Neuronal stem cell (in vitro differentiated cells): ENCODE data around the gene FAU.
A peak's percentile ranks its signal among the peaks of the same experiment; 100 is the strongest.

Experiments used
- DNase-seq: peaks from one replicate; pipeline ENCODE4 v3.0.0-alpha.2; 2013; ENCODE audit warnings: low spot score
- H2AFZ ChIP-seq: one replicate; pipeline ENCODE4 v1.6.1; 2013; ENCODE audit warnings: mild to moderate bottlenecking, low read length, inconsistent platforms
- H2AK5ac ChIP-seq: 2 replicates; pipeline ENCODE4 v1.6.1; 2013; ENCODE audit warnings: low read depth, mild to moderate bottlenecking, inconsistent platforms, low read length, moderate library complexity, mixed read lengths
- H2BK120ac ChIP-seq: 2 replicates; pipeline ENCODE4 v1.6.1; 2013; ENCODE audit warnings: low read depth, mild to moderate bottlenecking, inconsistent platforms, low read length, moderate library complexity, mixed read lengths
- H2BK12ac ChIP-seq: one replicate; pipeline ENCODE4 v1.6.1; 2013; ENCODE audit warnings: low read length, inconsistent platforms
- H2BK15ac ChIP-seq: 2 replicates; pipeline ENCODE4 v1.6.1; 2013; ENCODE audit warnings: mild to moderate bottlenecking, low read length, inconsistent platforms, mixed read lengths
- H2BK5ac ChIP-seq: one replicate; pipeline ENCODE4 v1.6.1; 2013; ENCODE audit warnings: inconsistent platforms, mild to moderate bottlenecking, low read length, moderate library complexity
- H3K14ac ChIP-seq: one replicate; pipeline ENCODE4 v1.6.1; 2013; ENCODE audit warnings: low read length, inconsistent platforms
- H3K18ac ChIP-seq: 2 replicates; pipeline ENCODE4 v1.6.1; 2013; ENCODE audit warnings: low read length, inconsistent platforms
- H3K23ac ChIP-seq: 2 replicates; pipeline ENCODE4 v1.6.1; 2013; ENCODE audit warnings: low read depth, mild to moderate bottlenecking, mixed read lengths, low read length, inconsistent platforms; ENCODE audit not compliant: poor library complexity
- H3K27ac ChIP-seq: replicated peaks from 3 replicates; pipeline ENCODE4 v1.5.1; 2013; ENCODE audit warnings: low read length, inconsistent platforms
- H3K27me3 ChIP-seq, 3 experiments: 2 replicates each; pipeline ENCODE4 v1.6.1; 2013; ENCODE audit warnings: low read length in 3 of 3, mild to moderate bottlenecking in 2 of 3, inconsistent platforms in 1 of 3, low read depth in 1 of 3, mixed read lengths in 1 of 3, moderate library complexity in 1 of 3; ENCODE audit not compliant: control insufficient read depth in 3 of 3, insufficient read depth in 3 of 3
- H3K36me3 ChIP-seq, 2 donors: replicated peaks in 1 of 2; 2 replicates each; pipeline ENCODE4 v1.6.1; 2013; ENCODE audit warnings: low read length in 2 of 2; ENCODE audit not compliant: control insufficient read depth in 2 of 2, insufficient read depth in 2 of 2
- H3K4ac ChIP-seq: 2 replicates; pipeline ENCODE4 v1.6.1; 2013; ENCODE audit warnings: inconsistent platforms, mild to moderate bottlenecking, low read length, moderate library complexity
- H3K4me1 ChIP-seq, 2 donors: 1 replicate in 1 of 2; 2 replicates in 1 of 2; pipeline ENCODE4 v1.6.1; 2013; ENCODE audit warnings: low read length in 2 of 2, low read depth in 1 of 2; ENCODE audit not compliant: control insufficient read depth in 2 of 2, insufficient read depth in 1 of 2
- H3K4me2 ChIP-seq: one replicate; pipeline ENCODE4 v1.6.1; 2013; ENCODE audit warnings: mild to moderate bottlenecking, low read length, inconsistent platforms; ENCODE audit not compliant: insufficient read depth, poor library complexity, severe bottlenecking
- H3K4me3 ChIP-seq, 2 donors: 2 replicates each; pipeline ENCODE4 v1.5.1; 2013; ENCODE audit warnings: low read length in 2 of 2, mild to moderate bottlenecking in 2 of 2, inconsistent platforms in 1 of 2, moderate library complexity in 1 of 2
- H3K79me1 ChIP-seq: one replicate; pipeline ENCODE4 v1.6.1; 2013; ENCODE audit warnings: low read depth, mild to moderate bottlenecking, inconsistent platforms, low read length, moderate library complexity
- H3K9ac ChIP-seq: one replicate; pipeline ENCODE4 v1.6.1; 2013; ENCODE audit warnings: mild to moderate bottlenecking, low read depth, low read length, inconsistent platforms; ENCODE audit not compliant: poor library complexity
- H3K9me3 ChIP-seq, 2 donors: replicated peaks in 1 of 2; 2 replicates each; pipeline versions ENCODE3 to v1.6.1; 2013; ENCODE audit warnings: low read length in 2 of 2, mild to moderate bottlenecking in 2 of 2, inconsistent platforms in 1 of 2, low read depth in 1 of 2, mixed read lengths in 1 of 2, moderate library complexity in 1 of 2; ENCODE audit not compliant: control insufficient read depth in 2 of 2, insufficient read depth in 1 of 2
- H4K8ac ChIP-seq: one replicate; pipeline ENCODE4 v1.6.1; 2013; ENCODE audit warnings: low read depth, mild to moderate bottlenecking, inconsistent platforms, low read length, moderate library complexity
- H4K91ac ChIP-seq: one replicate; pipeline ENCODE4 v1.6.1; 2013; ENCODE audit warnings: low read length, low read depth, mild to moderate bottlenecking, inconsistent platforms; ENCODE audit not compliant: poor library complexity
- WGBS, 2 donors: extraction: QIAGEN DNeasy Blood & Tissue Kit; methylation state at CpG; one replicate each; pipeline ENCODE4 v1.1.7; 2013; ENCODE audit warnings: missing lambda C conversion rate in 2 of 2, mixed read lengths in 1 of 2; ENCODE audit not compliant: insufficient read length in 2 of 2, insufficient replicate concordance in 1 of 2; ENCODE audit errors: extremely low coverage in 2 of 2; 5-methylcytosine and 5-hydroxymethylcytosine counted together

FAU gene

DNA sequence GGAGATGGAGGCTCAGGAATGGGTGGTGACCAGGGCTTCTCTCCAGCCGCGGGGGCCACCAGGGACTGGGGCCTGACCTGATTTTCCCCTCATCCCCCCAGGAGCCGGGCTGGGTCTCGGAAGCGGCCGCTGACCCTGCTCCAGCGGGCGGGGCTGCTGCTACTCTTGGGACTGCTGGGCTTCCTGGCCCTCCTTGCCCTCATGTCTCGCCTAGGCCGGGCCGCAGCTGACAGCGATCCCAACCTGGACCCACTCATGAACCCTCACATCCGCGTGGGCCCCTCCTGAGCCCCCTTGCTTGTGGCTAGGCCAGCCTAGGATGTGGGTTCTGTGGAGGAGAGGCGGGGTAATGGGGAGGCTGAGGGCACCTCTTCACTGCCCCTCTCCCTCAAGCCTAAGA is 34.1 kb downstream of the FAU start:
- Histone ChIP-seq H2BK15ac (no peak overlapping the region), H2BK5ac (no peak overlapping the region), H3K9me3 (no peaks in the 10 kb centered on the region), H3K4me2 (no peak overlapping the region), H3K27me3 (no peaks in the 10 kb centered on the region), H2AK5ac (no peak overlapping the region), H3K23ac (no peak overlapping the region), H3K9ac (no peak overlapping the region), H3K79me1 (no peaks in the 10 kb centered on the region), H4K91ac (no peak overlapping the region), H3K14ac (no peak overlapping the region), H2BK120ac (no peak overlapping the region), H3K18ac (no peak overlapping the region), H3K4me3 (no peak overlapping the region), H4K8ac (no peak overlapping the region), H3K36me3 (peaks cover 21 to 55% of the 10 kb centered on the region in 2 donors), H3K27ac (no peak overlapping the region), H2BK12ac (no peak overlapping the region), H3K4me1 (peaks cover 4 to 8% of the 10 kb centered on the region in 2 donors), H3K4ac (no peak overlapping the region), H2AFZ (no peak overlapping the region)
- no CpG with 5 or more reads among the region's 15 CpGs for WGBS, 2 donors
- DNase-seq: no peak

DNA sequence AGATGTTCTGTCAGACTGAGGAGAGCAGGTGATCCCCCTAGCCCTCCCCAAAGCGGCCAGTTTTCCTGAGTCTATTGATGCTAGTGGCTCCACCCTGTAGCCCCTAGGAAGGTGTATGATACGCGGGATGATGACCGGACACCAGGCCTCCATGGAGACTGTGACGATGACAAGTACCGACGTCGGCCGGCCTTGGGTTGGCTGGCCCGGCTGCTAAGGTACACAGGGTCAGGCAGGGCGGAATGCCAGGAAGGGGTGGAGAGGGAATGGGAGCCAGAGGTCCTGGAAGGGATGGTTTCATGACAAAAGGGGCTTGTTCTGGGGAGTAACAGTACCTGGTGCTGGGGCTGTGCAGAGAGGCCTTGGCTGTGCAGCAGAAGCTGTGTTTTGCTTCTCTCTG is 34.7 kb downstream of the FAU start:
- H3K9ac ChIP-seq: no peak overlapping the region

GRCh38 chr11:65086809-65087208 is 35.1 kb downstream of the FAU start:
- Histone ChIP-seq H3K4ac (no peak overlapping the region), H4K91ac (no peak overlapping the region), H3K27ac (no peak overlapping the region), H4K8ac (no peak overlapping the region), H3K4me1 (peaks cover 4 to 12% of the 10 kb centered on the region in 2 donors), H3K23ac (no peak overlapping the region), H2AK5ac (no peak overlapping the region), H3K36me3 (peaks cover 25 to 63% of the 10 kb centered on the region in 2 donors), H3K9me3 (no peaks in the 10 kb centered on the region), H2AFZ (no peak overlapping the region), H2BK5ac (no peak overlapping the region), H3K9ac (no peak overlapping the region), H2BK15ac (no peak overlapping the region), H3K14ac (no peak overlapping the region), H3K27me3 (no peaks in the 10 kb centered on the region), H2BK12ac (no peak overlapping the region), H3K4me3 (no peak overlapping the region), H3K4me2 (no peak overlapping the region), H3K18ac (no peak overlapping the region), H2BK120ac (no peak overlapping the region), H3K79me1 (no peaks in the 10 kb centered on the region)
- WGBS, 2 donors: no CpG with 5 or more reads among the region's 9 CpGs
- no peak for DNase-seq

More for the DNA sequence above, 34.7 kb downstream of the FAU start:
- no peak overlapping the region for H3K4me2 ChIP-seq
- no peak overlapping the region for H3K4ac ChIP-seq
- no peak overlapping the region for H2BK15ac ChIP-seq
- H3K18ac ChIP-seq: no peak overlapping the region
- no peak overlapping the region for H2AFZ ChIP-seq
- H3K14ac ChIP-seq: no peak overlapping the region
- H3K23ac ChIP-seq: no peak overlapping the region
- H3K27ac ChIP-seq: no peak overlapping the region
- peaks cover 4 to 12% of the 10 kb centered on the region in 2 donors for H3K4me1 ChIP-seq
- no peak overlapping the region for H4K8ac ChIP-seq
- peak overlapping the region in 1 of 2 donors; percentile 39 for H3K4me3 ChIP-seq
- no CpG with 5 or more reads among the region's 11 CpGs for WGBS, 2 donors
- no peaks in the 10 kb centered on the region for H3K79me1 ChIP-seq
- H3K36me3 ChIP-seq: peaks cover 23 to 59% of the 10 kb centered on the region in 2 donors
- no peak overlapping the region for H2BK120ac ChIP-seq
- H4K91ac ChIP-seq: no peak overlapping the region
- H2BK5ac ChIP-seq: no peak overlapping the region
- H3K27me3 ChIP-seq: no peaks in the 10 kb centered on the region
- H3K9me3 ChIP-seq: no peaks in the 10 kb centered on the region
- DNase-seq: no peak
- H2BK12ac ChIP-seq: no peak overlapping the region
- H2AK5ac ChIP-seq: no peak overlapping the region

GRCh38 chr11:65085446-65085845 is 36.5 kb downstream of the FAU start:
- H3K4ac ChIP-seq: no peak overlapping the region
- no peak overlapping the region for H3K23ac ChIP-seq
- no peak overlapping the region for H4K8ac ChIP-seq
- H2BK12ac ChIP-seq: no peak overlapping the region
- no peak for DNase-seq
- no peak overlapping the region for H2AFZ ChIP-seq
- no peak overlapping the region for H2BK15ac ChIP-seq
- no peak overlapping the region for H3K27ac ChIP-seq
- H3K18ac ChIP-seq: no peak overlapping the region
- peaks cover 33 to 73% of the 10 kb centered on the region in 2 donors for H3K36me3 ChIP-seq
- peak overlapping the region in 1 of 2 donors; percentile 18 for H3K4me3 ChIP-seq
- no peaks in the 10 kb centered on the region for H3K9me3 ChIP-seq
- no CpG with 5 or more reads among the region's 4 CpGs for WGBS, 2 donors
- no peak overlapping the region for H2AK5ac ChIP-seq
- H2BK5ac ChIP-seq: no peak overlapping the region
- H2BK120ac ChIP-seq: no peak overlapping the region
- H3K4me1 ChIP-seq: peaks cover 4 to 12% of the 10 kb centered on the region in 2 donors
- H3K27me3 ChIP-seq: no peaks in the 10 kb centered on the region
- no peak overlapping the region for H4K91ac ChIP-seq
- peaks cover 5% of the 10 kb centered on the region for H3K79me1 ChIP-seq
- H3K9ac ChIP-seq: no peak overlapping the region
- H3K14ac ChIP-seq: no peak overlapping the region
- H3K4me2 ChIP-seq: no peak overlapping the region
